Measurements from ENCODE around the gene BMPR1B.

BMPR1B gene

GRCh38 chr4:95193391-95194224 is 435.9 kb downstream of the BMPR1B start:
- DNase-seq, result no peak

- no peak for DNase-seq
Measured at GRCh38 chr4:95197353-95197752, 439.6 kb downstream of the BMPR1B start.

GRCh38 chr4:95198961-95199360 is 441.2 kb downstream of the BMPR1B start:
- no peak for DNase-seq

GRCh38 chr4:95204267-95204844 is 446.6 kb downstream of the BMPR1B start:
- DNase-seq, result no peak

GRCh38 chr4:95204873-95205272 is 447.1 kb downstream of the BMPR1B start:
- no peak for DNase-seq

Measured in activated CD4-positive, alpha-beta T cell treated with anti-CD3 and anti-CD28 coated beads for 4 hours (primary cell).